Type B pancreatic cell (in vitro differentiated cells): ENCODE data around the gene WNT7B. TPM values are rescaled to one million over a fixed set of nuclear protein-coding genes. Genes with fewer than 3 reads are reported as not detected.
A peak's percentile ranks its signal among the peaks of the same experiment; 100 is the strongest.

ENCODE experiments used
- DNase-seq: peaks from one replicate; pipeline ENCODE4 v3.0.0; 2021; ENCODE audit warnings: mixed read lengths; ENCODE audit not compliant: unreplicated experiment; ENCODE audit errors: extremely low spot score
- H3K27ac Mint-ChIP-seq: 2 replicates; pipeline ENCODE4 v1.8.0; 2021; ENCODE audit warnings: mild to moderate bottlenecking, mixed read lengths
- H3K27me3 Mint-ChIP-seq: 2 replicates; pipeline ENCODE4 v1.8.0; 2021; ENCODE audit warnings: mixed read lengths
- H3K36me3 Mint-ChIP-seq: 2 replicates; pipeline ENCODE4 v1.8.0; 2021; ENCODE audit warnings: mixed read lengths
- H3K4me1 Mint-ChIP-seq: one replicate; pipeline ENCODE4 v1.8.0; 2021; ENCODE audit warnings: mixed read lengths; ENCODE audit not compliant: unreplicated experiment
- H3K4me3 Mint-ChIP-seq: 2 replicates; pipeline ENCODE4 v1.8.0; 2021; ENCODE audit warnings: mild to moderate bottlenecking, mixed read lengths
- H3K9me3 Mint-ChIP-seq: 2 replicates; pipeline ENCODE4 v1.8.0; 2021; ENCODE audit warnings: mixed read lengths
- CTCF ChIP-seq: fragments of 200-600 bp; sonication (generic); conservative IDR thresholded peaks from 2 replicates; pipeline ENCODE4 v1.5.0; 2021; ENCODE audit warnings: antibody characterized with exemption, mild to moderate bottlenecking
- total RNA-seq: library from RNA; stranded (reverse); gene quantifications from 2 replicates; pipeline ENCODE4 v1.2.1, GENCODE V29; 2021; ENCODE audit warnings: low replicate concordance

The WNT7B gene
- total RNA-seq, 1 donor from 2014 or later, result 16.4 TPM

- no peak overlapping the region for H3K27ac Mint-ChIP-seq
- DNase-seq, result no peak
- H3K4me1 Mint-ChIP-seq, result no peaks in the 10 kb centered on the region
- H3K4me3 Mint-ChIP-seq, result no peak overlapping the region
- H3K36me3 Mint-ChIP-seq, result no peaks in the 10 kb centered on the region
- peaks cover 11% of the 10 kb centered on the region for H3K27me3 Mint-ChIP-seq
- TF ChIP-seq CTCF, result no peak
- peaks cover 6% of the 10 kb centered on the region for H3K9me3 Mint-ChIP-seq
Observed at GRCh38 chr22:45915841-45916240, 61.1 kb downstream of the WNT7B start.

- Mint-ChIP-seq H3K4me3 (no peak overlapping the region), H3K27ac (no peak overlapping the region), H3K9me3 (peaks cover 6% of the 10 kb centered on the region), H3K36me3 (no peaks in the 10 kb centered on the region), H3K27me3 (peaks cover 11% of the 10 kb centered on the region), H3K4me1 (no peaks in the 10 kb centered on the region)
- no peak for DNase-seq
- no peak for TF ChIP-seq CTCF
Observed at GRCh38 chr22:45915151-45915550, 61.8 kb downstream of the WNT7B start.

GRCh38 chr22:45914309-45914708 lies 62.7 kb downstream of the WNT7B start:
- no peak for DNase-seq
- Mint-ChIP-seq H3K4me1 (no peaks in the 10 kb centered on the region), H3K27ac (no peak overlapping the region), H3K4me3 (no peak overlapping the region), H3K9me3 (peaks cover 6% of the 10 kb centered on the region), H3K36me3 (no peaks in the 10 kb centered on the region), H3K27me3 (peaks cover 11% of the 10 kb centered on the region)
- TF ChIP-seq CTCF, result no peak

GRCh38 chr22:45912910-45913309 lies 64.1 kb downstream of the WNT7B start:
- H3K36me3 Mint-ChIP-seq, result no peaks in the 10 kb centered on the region
- H3K27me3 Mint-ChIP-seq, result peaks cover 11% of the 10 kb centered on the region
- peaks cover 6% of the 10 kb centered on the region for H3K9me3 Mint-ChIP-seq
- no peak for DNase-seq
- H3K27ac Mint-ChIP-seq, result no peak overlapping the region
- no peaks in the 10 kb centered on the region for H3K4me1 Mint-ChIP-seq
- TF ChIP-seq CTCF, result no peak
- no peak overlapping the region for H3K4me3 Mint-ChIP-seq

- Mint-ChIP-seq H3K27me3 (peaks cover 12% of the 10 kb centered on the region), H3K36me3 (no peaks in the 10 kb centered on the region), H3K27ac (peak overlapping the region; percentile 16), H3K9me3 (peaks cover 6% of the 10 kb centered on the region), H3K4me1 (peaks cover 5% of the 10 kb centered on the region), H3K4me3 (no peak overlapping the region)
- DNase-seq, result no peak
- no peak for TF ChIP-seq CTCF
Observed at GRCh38 chr22:45911601-45912271, 65.2 kb downstream of the WNT7B start.
